IMR-90 (cell line): ENCODE results near the gene BMP8A. TPM values are rescaled to one million over a fixed set of nuclear protein-coding genes. Genes with fewer than 3 reads are reported as not detected.

Experiments used
- ATAC-seq: fragments of 200-7000 bp; cut with Tn5 transposase; 2 replicates; pipeline ENCODE4 v1.9.1; 2020; ENCODE audit warnings: low read depth, mild to moderate bottlenecking, moderate library complexity
- BruUV-seq: library from RNA; stranded (reverse); fragments of 400-500 nt; replicated peaks from 2 replicates; lab custom pipeline; 2021; lab: Mats Ljungman, UMichigan
- CTCF ChIA-PET: fragments of 300-600 bp; formaldehyde crosslinking; extraction: SDS; loops from one replicate; lab custom pipeline; 2021; ENCODE audit warnings: antibody characterized with exemption; lab: Yijun Ruan, JAX
- POLR2A ChIA-PET: fragments of 300-600 bp; sonication (Branson Sonifier 250); formaldehyde crosslinking; loops from one replicate; lab custom pipeline; 2022; ENCODE audit warnings: antibody characterized with exemption; ENCODE audit not compliant: unreplicated experiment; lab: Charles Lee
- DNase-seq: peaks from one replicate; pipeline ENCODE4 v3.0.0; 2013
- H2AFZ ChIP-seq: replicated peaks from 2 replicates; pipeline ENCODE3; 2013; ENCODE audit warnings: low read length, mild to moderate bottlenecking; ENCODE audit not compliant: poor library complexity
- H2AK5ac ChIP-seq: 2 replicates; pipeline ENCODE4 v1.6.1; 2013; ENCODE audit warnings: low read depth, low read length, inconsistent platforms
- H2AK9ac ChIP-seq: replicated peaks from 2 replicates; pipeline ENCODE3; 2013; ENCODE audit warnings: mild to moderate bottlenecking, low read depth, low read length, moderate library complexity; ENCODE audit not compliant: poor library complexity
- H2BK120ac ChIP-seq: 2 replicates; pipeline ENCODE4 v1.6.1; 2013; ENCODE audit warnings: low read depth, low read length, inconsistent platforms
- H2BK15ac ChIP-seq: 3 replicates; pipeline ENCODE4 v1.6.1; 2013; ENCODE audit warnings: low read depth, low read length, inconsistent platforms
- H2BK20ac ChIP-seq: 2 replicates; pipeline ENCODE4 v1.6.1; 2013; ENCODE audit warnings: low read depth, mild to moderate bottlenecking, inconsistent platforms, low read length, moderate library complexity
- H2BK5ac ChIP-seq: 2 replicates; pipeline ENCODE4 v1.6.1; 2013; ENCODE audit warnings: mild to moderate bottlenecking, low read depth, low read length, inconsistent platforms; ENCODE audit not compliant: poor library complexity, severe bottlenecking
- H3K14ac ChIP-seq: replicated peaks from 2 replicates; pipeline ENCODE4 v1.6.1; 2013; ENCODE audit warnings: low read depth, low read length, inconsistent platforms
- H3K18ac ChIP-seq: 2 replicates; pipeline ENCODE4 v1.6.1; 2013; ENCODE audit warnings: low read depth, low read length, control low read depth
- H3K23ac ChIP-seq: 2 replicates; pipeline ENCODE4 v1.6.1; 2013; ENCODE audit warnings: low read depth, low read length, inconsistent platforms
- H3K27ac ChIP-seq: 2 replicates; pipeline ENCODE4 v1.5.1; 2013; ENCODE audit warnings: mild to moderate bottlenecking, control low read depth, low read length; ENCODE audit not compliant: insufficient read depth
- H3K27me3 ChIP-seq: 2 replicates; pipeline ENCODE4 v1.6.1; 2013; ENCODE audit warnings: low read length; ENCODE audit not compliant: control insufficient read depth, insufficient read depth
- H3K36me3 ChIP-seq: 2 replicates; pipeline ENCODE4 v1.6.1; 2013; ENCODE audit warnings: low read length, mixed read lengths; ENCODE audit not compliant: control insufficient read depth, insufficient read depth
- H3K4ac ChIP-seq: 2 replicates; pipeline ENCODE4 v1.6.1; 2013; ENCODE audit warnings: low read depth, low read length, inconsistent platforms
- H3K4me1 ChIP-seq: 2 replicates; pipeline ENCODE4 v1.6.1; 2013; ENCODE audit warnings: low read length, mixed read lengths; ENCODE audit not compliant: control insufficient read depth, insufficient read depth
- H3K4me2 ChIP-seq: 2 replicates; pipeline ENCODE4 v1.6.1; 2013; ENCODE audit warnings: low read depth, mild to moderate bottlenecking, control low read depth, low read length, moderate library complexity
- H3K4me3 ChIP-seq: 2 replicates; pipeline ENCODE4 v1.5.1; 2013; ENCODE audit warnings: low read depth, mild to moderate bottlenecking, control low read depth, low read length, moderate library complexity; ENCODE audit not compliant: insufficient read depth
- H3K56ac ChIP-seq: 2 replicates; pipeline ENCODE4 v1.6.1; 2013; ENCODE audit warnings: low read length, inconsistent platforms; ENCODE audit not compliant: insufficient read depth; ENCODE audit errors: extremely low read depth
- H3K79me1 ChIP-seq, 2 experiments: 2 replicates each; pipeline ENCODE4 v1.6.1; 2013; ENCODE audit warnings: low read length in 2 of 2, inconsistent platforms in 1 of 2, low read depth in 1 of 2
- H3K9ac ChIP-seq: 2 replicates; pipeline ENCODE4 v1.6.1; 2013; ENCODE audit warnings: low read depth, low read length, control low read depth
- H3K9me1 ChIP-seq: 2 replicates; pipeline ENCODE4 v1.6.1; 2013; ENCODE audit warnings: low read length, inconsistent platforms; ENCODE audit not compliant: insufficient read depth
- H3K9me3 ChIP-seq: 2 replicates; pipeline ENCODE4 v1.6.1; 2013; ENCODE audit warnings: low read length; ENCODE audit not compliant: control insufficient read depth, insufficient read depth
- H4K20me1 ChIP-seq: 2 replicates; pipeline ENCODE4 v1.6.1; 2013; ENCODE audit warnings: low read length, inconsistent platforms; ENCODE audit not compliant: insufficient read depth
- H4K5ac ChIP-seq: 2 replicates; pipeline ENCODE4 v1.6.1; 2013; ENCODE audit warnings: mild to moderate bottlenecking, low read depth, low read length, control low read depth
- H4K8ac ChIP-seq, 2 experiments: 2 replicates each; pipeline ENCODE4 v1.6.1; 2013; ENCODE audit warnings: low read depth in 2 of 2, low read length in 2 of 2, control low read depth in 1 of 2, inconsistent platforms in 1 of 2
- H4K91ac ChIP-seq: 2 replicates; pipeline ENCODE4 v1.6.1; 2013; ENCODE audit warnings: low read depth, low read length, inconsistent platforms; ENCODE audit not compliant: insufficient read depth
- BHLHE40 ChIP-seq: fragments of 150-350 bp; IDR thresholded peaks from 2 replicates; pipeline ENCODE4 v1.6.1; 2016; ENCODE audit warnings: mild to moderate bottlenecking, low read depth, low read length
- CHD1 ChIP-seq: IDR thresholded peaks from 2 replicates; pipeline ENCODE4 v1.6.1; 2012; ENCODE audit warnings: low read depth, low read length, improper control_type of control experiment
- CTCF ChIP-seq: conservative IDR thresholded peaks from 2 replicates; pipeline ENCODE4 v1.5.1; 2012; ENCODE audit warnings: mild to moderate bottlenecking, low read depth, low read length, improper control_type of control experiment
- MAFK ChIP-seq: IDR thresholded peaks from 2 replicates; pipeline ENCODE4 v1.6.1; 2012; ENCODE audit warnings: low read depth, low read length, improper control_type of control experiment
- MXI1 ChIP-seq: IDR thresholded peaks from 2 replicates; pipeline ENCODE4 v1.6.1; 2012; ENCODE audit warnings: low read depth, mild to moderate bottlenecking, low read length, moderate library complexity, borderline replicate concordance
- NFE2L2 ChIP-seq: fragments of 150-350 bp; IDR thresholded peaks from 2 replicates; pipeline ENCODE4 v1.6.1; 2016; ENCODE audit warnings: low read depth, mild to moderate bottlenecking, low read length
- USF2 ChIP-seq: fragments of 150-350 bp; IDR thresholded peaks from 2 replicates; pipeline ENCODE4 v1.6.1; 2017; ENCODE audit warnings: mild to moderate bottlenecking, antibody characterized with exemption, low read length, low read depth
- WGBS, 2 experiments: methylation state at CpG; one replicate each; pipeline versions ENCODE4 v1.1.5 to v1.1.7; 2013; ENCODE audit warnings: missing lambda C conversion rate in 2 of 2; ENCODE audit not compliant: insufficient read length in 1 of 2; ENCODE audit errors: extremely low coverage in 2 of 2; 5-methylcytosine and 5-hydroxymethylcytosine counted together
- dilution Hi-C: fragments of 300-500 bp; cut with HindIII; formaldehyde crosslinking; loops from one replicate; pipeline ENCODE4 v1.14.3; 2018; ENCODE audit warnings: low sequenced_read_pairs; ENCODE audit not compliant: unreplicated experiment
- in situ Hi-C: fragments of 300-500 bp; cut with MboI; formaldehyde crosslinking; loops from 3 replicates; pipeline ENCODE4 v1.14.3; 2019; ENCODE audit warnings: low sequenced_read_pairs, inconsistent platforms, mixed read lengths
- intact Hi-C: fragments of 100-400 bp; cut with micrococcal nuclease; formaldehyde crosslinking; loops from 2 replicates; pipeline ENCODE4 v1.10.0; 2022
- polyA plus RNA-seq, 3 experiments: library from polyadenylated mRNA; depleted of rRNA; stranded (reverse); fragments of >200 nt; gene quantifications; 2 replicates each; pipeline ENCODE4 v1.2.3, GENCODE V29; 2012; ENCODE audit warnings: low replicate concordance in 1 of 3
- total RNA-seq: library from RNA; depleted of rRNA; stranded (reverse); fragments of >200 nt; gene quantifications from 2 replicates; pipeline ENCODE4 v1.2.3, GENCODE V29; 2012
- TF ChIP-seq, protein P1 (sequence below): fragments of 150-350 bp; IDR thresholded peaks from 2 replicates; pipeline ENCODE4 v1.6.1; 2016; ENCODE audit warnings: low read depth, mild to moderate bottlenecking, low read length, moderate library complexity, borderline replicate concordance

Gene BMP8A
- total and polyA plus RNA-seq, 2 of the 4 experiments (the other 2 are of a cell fraction) = not detected

- Histone ChIP-seq H3K4me3 (no peak overlapping the region), H3K9ac (no peak overlapping the region), H3K27me3 (no peaks in the 10 kb centered on the region), H3K4ac (no peak overlapping the region), H4K91ac (no peak overlapping the region), H2BK5ac (no peak overlapping the region), H3K56ac (no peak overlapping the region), H3K9me3 (no peaks in the 10 kb centered on the region), H3K27ac (no peak overlapping the region), H3K79me1 (peaks cover 24 to 57% of the 10 kb centered on the region in 2 experiments), H2BK20ac (no peak overlapping the region), H2AK5ac (no peak overlapping the region), H3K23ac (no peak overlapping the region), H3K9me1 (no peaks in the 10 kb centered on the region; the same call in 1 of the 2 replicates), H3K36me3 (peaks cover 63% of the 10 kb centered on the region), H3K14ac (no peak overlapping the region), H4K5ac (no peak overlapping the region), H2BK120ac (no peak overlapping the region), H2AFZ (no peak overlapping the region), H3K18ac (no peak overlapping the region), H2BK15ac (no peak overlapping the region), H4K8ac (no peak overlapping the region), H2AK9ac (no peak overlapping the region), H3K4me1 (no peaks in the 10 kb centered on the region), H4K20me1 (peaks cover 32% of the 10 kb centered on the region), H3K4me2 (no peak overlapping the region)
- CTCF ChIA-PET = no interaction called here
- intact Hi-C loops = no loop called here
- dilution Hi-C loops = no loop called here
- no peak for TF ChIP-seq CHD1
- no peak for TF ChIP-seq USF2
- TF ChIP-seq MAFK = no peak
- no peak for TF ChIP-seq NFE2L2
- no peak for TF ChIP-seq MXI1
- no peak for TF ChIP-seq BHLHE40
- no peak for TF ChIP-seq CTCF
- TF ChIP-seq, protein P1, sequence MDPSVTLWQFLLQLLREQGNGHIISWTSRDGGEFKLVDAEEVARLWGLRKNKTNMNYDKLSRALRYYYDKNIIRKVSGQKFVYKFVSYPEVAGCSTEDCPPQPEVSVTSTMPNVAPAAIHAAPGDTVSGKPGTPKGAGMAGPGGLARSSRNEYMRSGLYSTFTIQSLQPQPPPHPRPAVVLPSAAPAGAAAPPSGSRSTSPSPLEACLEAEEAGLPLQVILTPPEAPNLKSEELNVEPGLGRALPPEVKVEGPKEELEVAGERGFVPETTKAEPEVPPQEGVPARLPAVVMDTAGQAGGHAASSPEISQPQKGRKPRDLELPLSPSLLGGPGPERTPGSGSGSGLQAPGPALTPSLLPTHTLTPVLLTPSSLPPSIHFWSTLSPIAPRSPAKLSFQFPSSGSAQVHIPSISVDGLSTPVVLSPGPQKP = no peak
- no peak for DNase-seq
- BruUV-seq = no TSS peak
- in situ Hi-C loops = no loop called here
- POLR2A ChIA-PET = no interaction called here
- ATAC-seq = no peak
- no CpG with 5 or more reads among the region's 3 CpGs for WGBS, 2 experiments
These were observed 71.5 kb downstream of the BMP8A start for GRCh38 chr1:39562886-39563285.
